ENCODE measurements around the gene VCAM1. TPM values are rescaled to one million over a fixed set of nuclear protein-coding genes. Genes with fewer than 3 reads are reported as not detected.
"Not testable (repeated sequence)": the region's sequence is repeated elsewhere in the genome, so short reads cannot be mapped to it uniquely, and the experiment has no call there.

VCAM1 gene
- not detected in 2 replicates for total RNA-seq (2014; rRNA removed; shearing (Covaris generic); ENCODE audit: low replicate concordance)

DNA sequence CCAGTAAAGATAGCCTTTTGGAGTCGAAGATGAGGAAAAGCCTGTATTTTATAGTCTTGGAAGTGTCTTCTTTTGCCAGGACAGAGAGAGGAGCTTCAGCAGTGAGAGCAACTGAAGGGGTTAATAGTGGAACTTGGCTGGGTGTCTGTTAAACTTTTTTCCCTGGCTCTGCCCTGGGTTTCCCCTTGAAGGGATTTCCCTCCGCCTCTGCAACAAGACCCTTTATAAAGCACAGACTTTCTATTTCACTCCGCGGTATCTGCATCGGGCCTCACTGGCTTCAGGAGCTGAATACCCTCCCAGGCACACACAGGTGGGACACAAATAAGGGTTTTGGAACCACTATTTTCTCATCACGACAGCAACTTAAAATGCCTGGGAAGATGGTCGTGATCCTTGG is at the start of gene VCAM1:
Gene VCAM1, plus strand, starts transcription at position 253 of the 400 bp plus-strand sequence. Its CDS starts 119 bp downstream, at position 372.
- Histone ChIP-seq H3K36me3 (no peaks in the 10 kb centered on the region), H3K4me3 (no peak within 1 kb of the TSS), H3K27me3 (no peaks in the 10 kb centered on the region), H3K9me3 (no peaks in the 10 kb centered on the region)
- DNase-seq = no peak

DNA sequence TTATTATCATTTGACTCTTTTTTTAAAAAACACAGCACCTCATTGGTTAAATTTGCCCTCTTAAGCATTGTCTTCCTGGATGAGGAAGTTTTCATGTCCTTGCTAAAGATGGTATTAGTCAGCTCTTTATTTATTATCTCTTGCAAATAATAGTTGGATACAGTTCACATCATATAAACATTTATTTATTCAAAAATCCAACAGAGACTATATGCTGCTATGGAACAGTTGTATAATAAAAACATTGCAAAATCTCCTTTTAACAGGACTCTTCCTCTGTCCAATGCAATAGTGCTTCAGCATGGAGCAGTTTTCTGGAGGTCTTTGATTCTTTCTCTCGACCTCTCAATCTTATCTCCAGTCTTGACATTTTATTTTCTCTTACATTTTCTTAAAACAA is 49.5 kb upstream of the VCAM1 start:
- H3K36me3 ChIP-seq = no peaks in the 10 kb centered on the region

DNA sequence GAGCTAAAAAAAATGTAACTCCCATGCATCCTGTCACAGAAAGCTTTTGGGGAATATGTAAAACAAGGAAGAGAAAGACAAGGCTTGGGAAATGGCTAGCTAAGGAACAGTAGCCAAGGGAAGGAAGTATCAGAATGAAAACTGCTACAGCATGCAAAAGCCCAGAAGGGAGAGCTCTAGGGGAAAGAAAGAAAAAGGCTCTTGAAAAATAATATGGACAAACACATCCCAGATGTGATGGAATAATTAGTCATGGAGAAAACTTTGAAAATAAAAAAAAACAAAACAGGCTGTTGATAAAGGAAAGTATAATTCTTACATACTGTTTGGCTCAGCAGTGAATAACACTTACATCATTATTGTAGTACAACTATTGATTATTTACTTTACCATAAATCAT is 47.9 kb upstream of the VCAM1 start:
- H3K4me3 ChIP-seq = no peak overlapping the region
- no peak for DNase-seq
- H3K9me3 ChIP-seq = peaks cover 7% of the 10 kb centered on the region
- no peaks in the 10 kb centered on the region for H3K36me3 ChIP-seq
- H3K27me3 ChIP-seq = no peaks in the 10 kb centered on the region

More for the DNA sequence above, 49.5 kb upstream of the VCAM1 start:
- H3K27me3 ChIP-seq = no peaks in the 10 kb centered on the region
- no peak for DNase-seq
- H3K9me3 ChIP-seq = peaks cover 7% of the 10 kb centered on the region
- H3K4me3 ChIP-seq = no peak overlapping the region

DNA sequence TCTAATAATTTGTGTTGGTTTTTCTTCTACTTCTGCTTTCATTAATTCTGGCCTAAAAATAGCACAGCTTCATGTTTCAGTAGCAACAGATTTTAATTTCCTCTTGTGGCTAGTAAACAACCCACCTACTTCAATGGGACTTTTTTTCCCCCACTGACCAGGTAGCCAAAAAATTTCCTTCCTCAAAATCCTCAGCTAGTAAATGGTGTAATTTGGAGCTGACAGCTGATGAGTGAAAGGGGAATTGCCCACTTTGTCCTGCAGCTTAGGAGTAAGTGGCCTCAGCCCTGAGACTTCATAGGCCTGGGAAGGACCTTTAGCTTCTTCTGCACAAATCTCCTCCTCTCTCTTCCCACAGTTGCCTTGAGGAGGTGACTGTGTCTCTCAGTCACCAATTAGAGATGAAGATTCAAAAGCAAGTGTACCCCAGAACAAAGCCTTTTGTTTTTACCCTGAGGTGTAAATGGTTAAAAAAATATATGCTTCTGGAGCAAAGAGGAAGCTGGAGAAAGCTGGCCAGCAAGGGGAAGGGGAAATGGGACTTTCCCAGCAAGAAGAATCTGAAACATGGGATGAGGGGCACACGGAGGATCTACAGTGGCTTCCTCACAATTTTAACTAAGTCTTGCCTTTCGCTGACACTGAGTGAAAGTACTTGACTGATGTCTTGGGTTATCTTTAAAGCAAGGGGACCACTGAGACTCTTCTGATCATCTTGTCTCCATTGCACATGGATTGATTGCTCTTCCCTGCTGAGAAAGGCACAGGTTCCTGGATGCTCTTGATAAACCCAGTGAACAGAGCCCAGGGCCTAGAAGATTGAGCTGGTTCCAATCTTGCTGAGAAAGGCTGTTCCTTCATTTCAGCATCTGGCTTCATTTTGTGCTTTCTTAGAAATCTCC is 35.8 kb upstream of the VCAM1 start:
- no peaks in the 10 kb centered on the region for H3K36me3 ChIP-seq
- no peak overlapping the region for H3K4me3 ChIP-seq
- no peaks in the 10 kb centered on the region; the same call in 1 of the 2 replicates for H3K9me3 ChIP-seq
- no peak for DNase-seq
- no peaks in the 10 kb centered on the region for H3K27me3 ChIP-seq

DNA sequence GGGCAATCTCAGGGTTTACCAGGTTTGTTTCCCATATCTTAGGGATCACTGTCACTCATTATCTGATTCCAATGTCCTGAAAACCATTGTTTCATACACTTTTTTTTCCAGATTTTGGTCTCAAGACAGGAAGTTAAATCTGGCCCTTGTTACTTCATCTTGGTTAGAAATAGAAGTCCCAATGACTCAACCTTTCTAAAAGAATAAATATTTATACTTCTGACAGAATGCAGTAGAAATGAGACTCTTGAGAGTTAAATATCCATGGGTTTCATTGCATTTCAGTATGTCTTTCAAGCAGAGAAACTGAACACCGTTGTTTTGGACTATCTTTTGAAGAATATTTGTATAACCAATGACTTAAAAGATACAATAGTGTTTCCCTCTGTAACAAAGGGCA is 19.8 kb upstream of the VCAM1 start:
- H3K9me3 ChIP-seq = no peaks in the 10 kb centered on the region; the same call in 1 of the 2 replicates
- H3K36me3 ChIP-seq = no peaks in the 10 kb centered on the region
- H3K27me3 ChIP-seq = no peaks in the 10 kb centered on the region
- DNase-seq = no peak
- no peak overlapping the region for H3K4me3 ChIP-seq

DNA sequence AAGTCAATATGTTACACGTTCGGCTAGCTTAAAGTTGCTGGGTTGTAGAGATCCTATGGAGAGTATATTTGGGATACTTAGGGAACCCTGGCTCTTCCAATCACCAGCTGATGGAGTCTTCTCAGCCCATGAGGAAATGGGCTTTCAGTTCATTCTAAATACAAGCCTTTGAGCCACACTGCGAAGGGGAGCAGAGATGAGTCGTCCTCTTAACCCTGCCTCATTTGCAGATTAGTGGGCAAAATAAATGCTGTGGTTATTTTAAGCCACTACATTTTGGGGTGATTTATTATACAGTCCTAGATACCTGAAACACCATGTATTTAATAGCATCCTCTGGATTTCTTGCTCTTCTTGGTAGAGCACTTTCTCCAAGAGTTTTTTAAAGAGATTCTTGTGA is 19.0 kb upstream of the VCAM1 start:
- Histone ChIP-seq H3K27me3 (no peaks in the 10 kb centered on the region), H3K36me3 (no peaks in the 10 kb centered on the region), H3K4me3 (no peak overlapping the region), H3K9me3 (no peaks in the 10 kb centered on the region; the same call in 1 of the 2 replicates)
- no peak for DNase-seq

DNA sequence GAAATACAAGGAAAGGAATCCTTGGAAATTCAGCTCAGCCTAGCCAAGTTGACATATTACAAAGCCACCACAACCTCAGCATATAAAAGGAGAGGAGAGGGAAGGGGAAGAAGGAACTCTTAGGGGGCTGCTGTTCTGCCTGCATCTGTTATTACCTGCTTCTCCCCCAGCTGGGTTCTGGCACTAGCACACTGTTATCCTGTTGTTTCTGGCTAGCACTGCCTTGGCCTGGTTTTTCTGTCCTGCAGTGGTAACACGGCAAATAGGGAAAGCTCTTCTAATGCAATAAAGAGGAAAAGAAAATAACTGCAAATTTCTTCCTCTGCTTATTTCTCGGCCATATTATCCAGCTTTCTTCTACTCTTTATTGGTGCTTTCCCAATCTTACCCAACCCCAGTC is 16.5 kb upstream of the VCAM1 start:
- DNase-seq = no peak
- H3K4me3 ChIP-seq = no peak overlapping the region
- no peaks in the 10 kb centered on the region; the same call in 1 of the 2 replicates for H3K9me3 ChIP-seq
- no peaks in the 10 kb centered on the region for H3K36me3 ChIP-seq
- H3K27me3 ChIP-seq = no peaks in the 10 kb centered on the region

DNA sequence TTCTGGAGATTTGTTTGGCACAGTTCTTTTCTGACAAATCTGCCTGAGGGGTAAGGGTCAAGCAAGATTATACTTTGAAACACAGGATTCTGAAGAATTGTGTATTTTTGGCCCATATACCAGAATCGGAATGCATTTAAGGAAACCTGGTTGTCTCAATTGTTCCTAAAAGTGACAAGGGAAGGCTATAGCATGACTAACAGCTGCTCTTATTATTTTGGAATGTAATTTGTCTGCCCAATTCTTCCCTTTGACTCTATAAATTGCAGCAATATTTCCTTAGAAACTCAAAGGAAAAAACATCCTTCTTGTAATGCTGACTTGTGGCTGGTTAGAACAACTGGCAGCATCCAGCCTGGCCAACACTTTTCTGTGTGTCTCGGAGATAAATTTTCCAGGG is 15.8 kb upstream of the VCAM1 start:
- Histone ChIP-seq H3K9me3 (no peaks in the 10 kb centered on the region), H3K36me3 (no peaks in the 10 kb centered on the region), H3K4me3 (no peak overlapping the region), H3K27me3 (no peaks in the 10 kb centered on the region)
- DNase-seq = no peak

DNA sequence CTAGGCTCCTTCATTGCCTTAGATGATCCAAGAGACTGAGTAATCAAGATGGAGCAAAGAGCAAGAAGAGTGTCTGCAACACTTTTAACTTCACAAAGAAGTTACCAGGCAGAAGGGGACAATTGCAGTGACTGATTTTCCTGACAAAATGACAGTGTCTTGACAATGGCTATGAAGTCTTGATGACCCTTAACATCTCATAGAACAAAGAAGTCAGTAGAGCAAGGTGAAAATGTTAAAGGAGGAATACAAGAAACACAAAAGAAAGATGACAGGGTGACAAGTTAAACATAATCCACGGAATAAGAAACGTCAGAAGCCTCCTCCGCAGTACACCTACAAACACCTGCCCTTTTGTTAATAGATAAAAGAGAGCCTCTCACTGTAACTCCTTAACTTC is 15.1 kb upstream of the VCAM1 start:
- Histone ChIP-seq H3K27me3 (no peaks in the 10 kb centered on the region), H3K9me3 (no peaks in the 10 kb centered on the region), H3K36me3 (no peaks in the 10 kb centered on the region), H3K4me3 (no peak overlapping the region)
- no peak for DNase-seq

DNA sequence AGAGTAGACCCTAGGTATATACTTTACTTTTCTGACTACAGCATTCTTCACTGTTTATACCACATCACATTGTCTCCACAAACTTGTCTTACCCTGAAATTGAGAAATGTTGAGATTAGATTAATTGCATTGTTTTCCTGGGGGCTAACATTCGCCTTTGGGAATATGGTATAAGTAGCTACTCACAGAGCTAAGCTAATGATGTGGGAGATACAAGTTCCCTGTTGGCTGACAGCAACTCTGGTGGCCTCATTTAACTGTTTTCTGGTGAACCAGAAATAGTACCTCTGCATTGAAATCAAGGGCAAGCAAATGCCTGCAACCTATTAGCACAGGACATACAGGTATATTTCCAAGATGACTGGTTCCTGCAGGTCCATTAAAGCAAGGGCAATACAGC is 13.2 kb upstream of the VCAM1 start:
- Histone ChIP-seq H3K4me3 (no peak overlapping the region), H3K27me3 (no peaks in the 10 kb centered on the region), H3K9me3 (no peaks in the 10 kb centered on the region), H3K36me3 (no peaks in the 10 kb centered on the region)
- DNase-seq = no peak

DNA sequence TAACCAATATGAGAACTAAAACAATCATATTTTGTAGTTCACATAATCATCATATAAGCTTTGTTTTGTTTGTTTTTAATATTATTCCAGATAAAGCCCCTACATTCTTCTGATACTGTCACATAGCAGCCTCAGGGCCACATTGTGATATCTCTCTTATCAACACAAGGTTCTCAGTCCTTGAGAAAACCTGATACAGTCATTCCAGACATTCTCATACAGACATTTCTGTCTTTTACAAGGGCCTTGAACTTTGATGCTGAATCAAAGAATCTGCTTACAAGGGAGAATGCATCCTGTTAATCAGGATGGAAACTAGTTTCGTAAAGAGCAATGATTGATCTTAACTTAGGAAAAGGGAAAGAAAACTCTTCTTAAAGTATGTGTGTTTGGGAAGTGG is 12.7 kb upstream of the VCAM1 start:
- Histone ChIP-seq H3K36me3 (no peaks in the 10 kb centered on the region), H3K9me3 (no peaks in the 10 kb centered on the region), H3K4me3 (no peak overlapping the region), H3K27me3 (no peaks in the 10 kb centered on the region)
- no peak for DNase-seq

GRCh38 chr1:100708476-100709062 is 11.0 kb upstream of the VCAM1 start:
- no peaks in the 10 kb centered on the region for H3K9me3 ChIP-seq
- no peak overlapping the region for H3K4me3 ChIP-seq
- H3K27me3 ChIP-seq = no peaks in the 10 kb centered on the region
- no peaks in the 10 kb centered on the region for H3K36me3 ChIP-seq
- DNase-seq = no peak

DNA sequence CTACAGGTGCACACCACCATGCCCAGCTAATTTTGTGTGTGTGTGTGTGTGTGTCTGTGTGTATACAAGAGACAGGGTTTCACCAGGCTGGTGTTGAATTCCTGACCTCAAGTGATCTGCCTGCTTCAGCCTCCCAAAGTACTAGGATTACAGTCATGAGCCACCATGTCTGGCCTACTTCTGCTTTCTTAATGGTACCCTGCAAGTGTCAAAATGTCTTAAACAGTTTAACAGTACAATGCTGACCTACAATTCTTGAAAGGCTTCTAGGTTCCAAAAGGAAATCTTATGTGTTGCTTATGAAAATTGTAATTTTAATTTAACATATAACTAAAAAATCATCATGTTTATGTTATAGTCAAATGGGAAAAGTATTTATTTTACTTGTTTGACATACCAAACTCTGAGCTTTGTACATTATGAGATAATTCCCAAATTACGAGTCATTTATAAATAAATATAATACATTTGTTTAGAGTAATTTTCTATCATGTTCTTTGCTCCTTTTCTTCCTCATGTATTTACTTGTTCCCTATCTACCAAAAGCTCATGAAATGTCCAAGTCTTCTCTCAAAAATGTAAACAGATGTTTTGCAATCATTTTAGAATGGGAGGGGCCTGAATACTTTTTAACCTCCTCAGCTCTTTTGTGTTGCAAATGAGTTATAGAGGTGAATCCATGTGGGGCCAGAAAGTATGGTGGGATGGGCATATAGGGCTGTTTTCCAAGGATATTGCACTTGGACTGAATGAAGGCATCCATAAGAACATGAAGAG is 8.4 kb upstream of the VCAM1 start:
- DNase-seq = no peak
- Histone ChIP-seq H3K9me3 (no peaks in the 10 kb centered on the region), H3K27me3 (no peaks in the 10 kb centered on the region), H3K4me3 (no peak overlapping the region), H3K36me3 (no peaks in the 10 kb centered on the region)

- H3K4me3 ChIP-seq, H3K9me3 ChIP-seq, H3K36me3 ChIP-seq, H3K27me3 ChIP-seq, DNase-seq: not testable (repeated sequence)
Observed at GRCh38 chr1:100713027-100713426, 6.5 kb upstream of the VCAM1 start.

GRCh38 chr1:100713626-100714025 is 5.9 kb upstream of the VCAM1 start:
- peak; percentile 41 for DNase-seq
- no peaks in the 10 kb centered on the region for H3K27me3 ChIP-seq
- H3K4me3 ChIP-seq = no peak overlapping the region
- no peaks in the 10 kb centered on the region for H3K36me3 ChIP-seq
- H3K9me3 ChIP-seq = no peaks in the 10 kb centered on the region

GRCh38 chr1:100714599-100714998 is 4.9 kb upstream of the VCAM1 start:
- Histone ChIP-seq H3K9me3 (no peaks in the 10 kb centered on the region), H3K4me3 (no peak overlapping the region), H3K27me3 (no peaks in the 10 kb centered on the region), H3K36me3 (no peaks in the 10 kb centered on the region)
- no peak for DNase-seq

GRCh38 chr1:100717218-100717617 is 2.3 kb upstream of the VCAM1 start:
- no peaks in the 10 kb centered on the region for H3K36me3 ChIP-seq

More at GRCh38 chr1:100717218-100717617, 2.3 kb upstream of the VCAM1 start:
- Histone ChIP-seq H3K27me3 (no peaks in the 10 kb centered on the region), H3K4me3 (no peak overlapping the region), H3K9me3 (no peaks in the 10 kb centered on the region)
- no peak for DNase-seq

All from MG63 (cell line).